A549 (cell line): Measurements from ENCODE around the gene KRTAP3-2.

Source experiments
- CTCF ChIP-seq: fragments of >200 bp; sonication (Bioruptor Twin); formaldehyde crosslinking; IDR thresholded peaks from 3 replicates; pipeline ENCODE4 v1.5.1; 2016
- EP300 ChIP-seq, 2 experiments: fragments of >200 bp; sonication (Bioruptor Twin); formaldehyde crosslinking; IDR thresholded peaks; 2 replicates in 1 of 2; 3 replicates in 1 of 2; pipeline ENCODE4 v1.6.1; 2016 to 2017
- POLR2A ChIP-seq: IDR thresholded peaks from 2 replicates; pipeline ENCODE4 v1.6.1; 2012; ENCODE audit warnings: mild to moderate bottlenecking, low read length

GRCh38 chr17:40980596-40980995, 19.1 kb downstream of the KRTAP3-2 start:
- TF ChIP-seq POLR2A, result no peak
- TF ChIP-seq EP300 (IDR thresholded peaks at IDR 0.05), result no peak
- no peak for TF ChIP-seq CTCF
